Suppressor macrophage (primary cell): Measurements from ENCODE around the gene CST5.
A peak's percentile ranks its signal among the peaks of the same experiment; 100 is the strongest.
"Not testable (repeated sequence)": the region's sequence is repeated elsewhere in the genome, so short reads cannot be mapped to it uniquely, and the experiment has no call there.

Experiments
- DNase-seq, 4 experiments: peaks; one replicate each; pipeline ENCODE4 v3.0.0-alpha.2; 2020 to 2022
- total RNA-seq, 17 experiments: gene quantifications; one replicate each; lab custom pipeline; 2026; ENCODE audit warnings: mixed read lengths in 6 of 17, inconsistent platforms in 3 of 17; lab: John Stamatoyannopoulos, UW

CST5 gene
- 0 to 0.88 (median 0) reads per million in 17 experiments for total RNA-seq

GRCh38 chr20:23879328-23879798 is at the start of gene CST5:
CST5 (minus strand) TSS chr20:23879748; CDS start chr20:23879676, 72 bp downstream.
- DNase-seq, result no peak

- DNase-seq, result no peak
Measured at GRCh38 chr20:23928788-23929187, 49.2 kb upstream of the CST5 start.

- no peak for DNase-seq
Measured at GRCh38 chr20:23928353-23928752, 48.8 kb upstream of the CST5 start.

GRCh38 chr20:23926944-23927872 is 47.7 kb upstream of the CST5 start:
- DNase-seq, result no peak

GRCh38 chr20:23926526-23926880 is 47.0 kb upstream of the CST5 start:
- no peak for DNase-seq

- no peak for DNase-seq
Measured at GRCh38 chr20:23925789-23926525, 46.4 kb upstream of the CST5 start.

- no peak for DNase-seq
Measured at GRCh38 chr20:23924751-23925150, 45.2 kb upstream of the CST5 start.

- DNase-seq, result no peak
Measured at GRCh38 chr20:23923891-23924435, 44.4 kb upstream of the CST5 start.

- DNase-seq, result no peak
Measured at GRCh38 chr20:23923311-23923710, 43.8 kb upstream of the CST5 start.

- DNase-seq, result no peak
Measured at GRCh38 chr20:23920408-23921325, 41.1 kb upstream of the CST5 start.

GRCh38 chr20:23918896-23919295 is 39.3 kb upstream of the CST5 start:
- no peak for DNase-seq

- no peak for DNase-seq
Measured at GRCh38 chr20:23918101-23918862, 38.7 kb upstream of the CST5 start.

- no peak for DNase-seq
Measured at GRCh38 chr20:23917024-23917725, 37.6 kb upstream of the CST5 start.

GRCh38 chr20:23915844-23916243 is 36.3 kb upstream of the CST5 start:
- no peak for DNase-seq

GRCh38 chr20:23914469-23914868 is 34.9 kb upstream of the CST5 start:
- DNase-seq, result not testable (repeated sequence)

- no peak for DNase-seq
Measured at GRCh38 chr20:23910210-23910609, 30.7 kb upstream of the CST5 start.

GRCh38 chr20:23909390-23909789 is 29.8 kb upstream of the CST5 start:
- DNase-seq, result no peak

GRCh38 chr20:23907579-23907978 is 28.0 kb upstream of the CST5 start:
- DNase-seq, result no peak

- DNase-seq, result not testable (repeated sequence)
Measured at GRCh38 chr20:23902396-23902795, 22.8 kb upstream of the CST5 start.

GRCh38 chr20:23890867-23891266 is 11.3 kb upstream of the CST5 start:
- not testable (repeated sequence) for DNase-seq

- peak; percentile 50 to 77 (median 58) for DNase-seq
Measured at GRCh38 chr20:23889775-23890187, 10.2 kb upstream of the CST5 start.
